ENCODE results near the gene BPHL.
"Not testable (repeated sequence)": the region's sequence is repeated elsewhere in the genome, so short reads cannot be mapped to it uniquely, and the experiment has no call there.

BPHL gene

DNA sequence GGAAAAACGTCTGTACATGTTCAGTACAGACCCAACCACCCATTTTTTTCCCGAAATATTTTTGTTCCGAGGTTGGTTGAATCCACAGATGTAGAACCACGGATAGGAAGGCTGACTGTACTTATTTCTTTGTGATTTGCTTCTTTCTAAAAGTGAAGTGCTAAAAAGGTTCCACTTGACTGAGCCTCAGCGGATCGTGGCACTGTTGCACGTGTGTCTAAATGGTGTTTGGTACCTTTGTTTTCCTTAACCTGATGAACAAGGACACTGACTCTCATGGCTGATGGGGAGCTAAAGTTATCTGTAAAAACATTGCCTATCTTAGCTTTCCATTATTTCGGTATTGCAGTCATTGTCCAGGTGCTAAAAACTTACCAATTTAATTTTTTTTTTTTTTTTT lies 6.2 kb downstream of the BPHL start:
- DNase-seq: no peak

DNA sequence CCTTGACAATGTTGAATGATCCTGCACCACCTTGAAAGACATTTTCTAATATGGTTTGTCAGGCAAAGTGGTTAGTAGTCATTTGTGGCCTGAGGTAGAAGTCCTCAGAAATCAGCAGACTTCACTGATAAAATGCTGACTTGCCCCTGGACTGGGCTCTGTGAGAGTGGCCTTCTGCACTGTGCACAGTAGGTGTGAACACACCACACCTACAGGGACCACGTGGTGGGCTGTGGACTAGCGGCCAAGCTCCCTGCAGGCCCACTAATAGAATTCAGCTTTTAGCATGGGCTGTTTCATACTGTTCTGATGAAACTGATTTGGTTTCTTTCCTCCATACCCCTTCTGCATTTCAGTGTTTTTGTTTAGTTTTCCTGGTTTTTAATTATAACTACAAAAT lies 7.3 kb downstream of the BPHL start:
- no peak for DNase-seq

GRCh38 chr6:3128356-3129108 lies 10.0 kb downstream of the BPHL start:
- no peak for DNase-seq

GRCh38 chr6:3131695-3132094 lies 13.2 kb downstream of the BPHL start:
- no peak for DNase-seq

GRCh38 chr6:3133515-3133914 lies 15.0 kb downstream of the BPHL start:
- DNase-seq: no peak

- DNase-seq: no peak
Observed at GRCh38 chr6:3135668-3136291, 17.3 kb downstream of the BPHL start.

DNA sequence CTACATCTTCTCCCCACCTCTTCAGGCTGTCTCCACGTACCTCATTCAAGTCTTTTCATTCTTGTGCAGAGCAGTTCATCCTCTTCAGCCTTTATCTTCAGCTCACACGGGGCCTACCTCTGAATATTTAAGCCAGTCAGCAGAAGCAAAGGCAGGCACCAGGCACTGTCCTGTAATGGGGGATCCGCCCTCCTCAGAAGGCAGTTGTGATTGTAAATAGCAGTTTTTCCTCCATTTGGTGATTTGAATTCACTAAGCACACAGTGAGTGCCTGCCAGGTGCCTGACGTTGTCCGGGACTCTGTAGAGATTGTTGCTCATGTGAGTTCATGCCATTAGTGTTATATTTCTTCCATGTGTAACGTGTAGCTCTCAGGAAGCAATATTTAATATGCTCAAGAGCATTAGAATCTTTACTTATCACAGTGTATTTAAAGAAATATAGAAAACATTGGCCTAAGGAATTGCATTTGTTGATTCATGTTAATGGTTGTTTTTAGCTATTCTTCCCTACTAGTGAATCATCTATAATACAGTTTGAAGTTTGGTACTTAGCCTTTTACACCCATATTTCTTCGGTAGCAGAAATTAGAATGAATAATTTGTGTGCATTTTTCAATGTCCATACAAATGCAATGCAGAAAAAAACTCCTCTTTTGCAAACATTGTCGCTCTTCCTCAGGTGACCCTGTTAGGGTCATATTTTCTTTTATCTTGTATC lies 17.9 kb downstream of the BPHL start:
- DNase-seq: no peak

DNA sequence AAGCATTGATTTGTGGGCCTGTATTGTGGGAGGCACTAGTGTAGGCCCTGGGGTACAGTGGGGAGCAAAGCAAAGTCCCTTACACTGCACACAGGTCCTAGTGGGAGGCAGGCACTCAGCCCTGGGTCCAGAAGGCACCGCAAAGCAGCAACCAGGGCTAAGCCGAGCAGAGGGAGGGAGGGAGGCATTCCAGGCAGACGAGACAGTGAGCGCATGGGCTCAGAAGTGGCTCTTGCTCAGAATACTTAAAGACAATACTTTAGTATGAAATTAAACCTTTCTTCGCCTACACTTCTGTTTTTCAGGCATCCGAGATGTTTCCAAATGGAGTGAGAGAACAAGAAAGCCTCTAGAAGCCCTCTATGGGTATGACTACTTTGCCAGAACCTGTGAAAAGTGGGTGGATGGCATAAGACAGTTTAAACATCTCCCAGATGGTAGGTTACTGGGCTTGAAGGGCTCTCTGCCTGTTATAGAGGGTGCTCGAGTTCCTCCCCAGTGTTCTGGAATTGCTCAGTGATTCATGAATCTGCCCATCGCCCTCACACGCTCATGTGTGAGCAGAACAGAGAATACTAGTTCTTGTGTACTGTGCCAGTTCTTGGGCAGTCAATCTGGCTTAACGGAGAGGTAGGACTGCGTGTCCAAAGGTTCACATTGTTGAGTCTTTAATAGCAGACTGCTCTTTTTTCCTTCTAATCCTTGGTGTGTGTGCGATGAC lies 18.7 kb downstream of the BPHL start:
- no peak for DNase-seq

DNA sequence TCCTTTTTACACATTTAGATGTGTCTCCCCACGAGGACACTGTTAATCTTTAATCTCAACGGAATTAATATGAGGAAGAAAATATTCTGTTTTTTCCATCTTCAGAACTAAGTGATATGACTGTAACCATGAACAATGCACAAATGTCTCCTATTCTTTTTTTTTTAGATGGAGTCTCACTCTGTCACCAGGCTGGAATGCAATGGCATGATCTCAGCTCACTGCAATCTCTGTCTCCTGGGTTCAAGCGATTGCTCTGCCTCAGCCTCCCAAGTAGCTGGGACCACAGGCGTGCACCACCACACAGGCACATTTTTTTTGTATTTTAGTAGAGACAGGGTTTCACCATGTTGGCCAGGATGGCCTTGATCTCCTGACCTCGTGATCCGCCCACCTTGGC lies 19.4 kb downstream of the BPHL start:
- not testable (repeated sequence) for DNase-seq

- no peak for DNase-seq
Observed at GRCh38 chr6:3138341-3138740, 19.8 kb downstream of the BPHL start.

DNA sequence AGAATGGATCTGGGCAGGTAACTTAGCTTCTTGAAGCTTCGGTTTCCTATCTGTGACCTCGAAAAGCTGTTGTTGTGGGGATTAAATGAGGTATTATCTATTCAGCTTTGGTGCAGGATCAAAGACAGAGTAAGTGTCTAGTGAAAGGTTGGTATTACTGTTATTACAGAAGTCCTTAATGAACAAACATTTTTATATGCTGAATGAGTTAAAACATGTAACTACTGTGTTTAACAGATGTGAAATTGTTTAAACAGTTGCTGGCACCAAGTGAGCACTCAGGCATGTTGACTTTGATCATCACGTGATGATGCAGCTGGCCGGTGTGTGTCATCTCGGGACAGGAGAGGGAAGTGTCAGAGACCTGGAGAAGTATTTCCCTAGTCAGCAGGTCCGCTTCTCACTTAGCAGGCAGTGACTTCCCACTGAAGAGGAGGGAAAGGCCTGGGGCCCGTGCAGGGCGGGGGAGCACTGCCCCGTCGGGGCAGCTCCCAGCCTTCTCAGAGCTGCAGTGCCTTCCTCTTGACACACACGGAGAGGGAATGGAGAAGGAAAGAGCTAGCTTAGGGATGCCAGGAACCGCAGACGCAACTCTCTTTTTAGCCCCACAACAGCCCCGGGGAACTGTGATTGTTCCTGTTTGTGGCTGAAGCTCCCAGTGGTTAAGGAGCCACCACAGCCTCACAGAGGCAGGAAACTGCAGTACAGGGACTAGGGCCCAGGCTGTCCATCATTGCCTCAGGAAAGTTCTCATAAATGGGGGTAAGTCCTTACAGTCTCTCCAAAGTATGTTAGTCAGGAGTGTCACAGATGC lies 20.8 kb downstream of the BPHL start:
- no peak for DNase-seq

DNA sequence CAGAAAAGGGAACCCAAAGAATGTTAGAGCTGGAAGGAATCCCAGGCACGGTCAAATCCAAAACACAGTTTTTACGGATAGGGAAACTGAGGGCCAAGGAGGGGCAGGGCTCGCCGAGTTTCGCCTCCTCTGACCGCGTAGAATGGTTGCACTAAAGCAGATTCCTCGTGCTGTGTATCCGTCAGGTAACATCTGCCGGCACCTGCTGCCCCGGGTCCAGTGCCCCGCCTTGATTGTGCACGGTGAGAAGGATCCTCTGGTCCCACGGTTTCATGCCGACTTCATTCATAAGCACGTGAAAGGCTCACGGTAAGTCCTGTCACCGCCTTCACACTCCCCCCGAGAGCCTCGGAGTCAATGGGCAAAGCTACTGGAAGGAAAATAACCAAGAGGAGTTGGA lies 21.7 kb downstream of the BPHL start:
- DNase-seq: no peak

DNA sequence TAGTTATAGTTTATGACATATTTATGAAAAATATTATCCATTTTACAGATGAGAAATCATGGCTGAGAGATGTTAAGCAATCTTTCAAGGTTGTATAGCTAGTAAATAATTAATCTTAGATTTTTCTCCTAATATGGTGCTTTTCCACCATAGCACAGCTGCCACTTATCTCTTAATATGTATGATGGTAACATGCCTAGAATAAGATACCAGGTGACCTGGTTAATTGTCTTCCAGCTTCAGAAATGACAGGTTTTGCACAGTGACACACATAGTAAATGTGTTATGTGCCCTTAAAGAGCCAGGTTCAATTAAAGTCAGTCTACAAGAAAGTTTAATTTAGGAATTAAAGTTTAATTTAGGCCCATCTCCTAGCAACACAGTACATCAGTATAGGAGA lies 24.0 kb downstream of the BPHL start:
- no peak for DNase-seq

- no peak for DNase-seq
Observed at GRCh38 chr6:3143158-3143557, 24.6 kb downstream of the BPHL start.

DNA sequence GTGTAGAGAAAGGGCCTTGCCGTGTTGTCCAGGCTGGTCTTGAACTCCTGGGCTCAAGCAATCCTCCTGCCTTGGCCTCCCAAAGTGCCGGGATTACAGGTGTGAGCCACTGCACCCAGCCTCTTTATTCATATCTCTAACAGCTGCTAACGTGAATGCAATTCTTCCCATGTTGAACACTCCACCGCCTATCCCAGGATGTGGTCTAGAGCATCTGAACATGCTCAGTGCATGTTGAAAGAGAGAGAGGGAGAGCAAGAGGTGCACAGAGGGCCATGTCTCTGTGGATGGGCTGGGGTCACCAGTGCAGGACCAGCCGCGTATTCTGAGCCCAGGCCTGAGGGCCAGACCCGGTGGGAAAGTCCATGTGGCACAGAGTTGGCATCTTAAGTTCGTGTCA lies 26.1 kb downstream of the BPHL start:
- no peak for DNase-seq

- DNase-seq: no peak
Observed at GRCh38 chr6:3147914-3148757, 29.6 kb downstream of the BPHL start.

GRCh38 chr6:3151691-3152090 lies 33.2 kb downstream of the BPHL start:
- no peak for DNase-seq

GRCh38 chr6:3152689-3153088 lies 34.2 kb downstream of the BPHL start:
- DNase-seq: no peak

DNA sequence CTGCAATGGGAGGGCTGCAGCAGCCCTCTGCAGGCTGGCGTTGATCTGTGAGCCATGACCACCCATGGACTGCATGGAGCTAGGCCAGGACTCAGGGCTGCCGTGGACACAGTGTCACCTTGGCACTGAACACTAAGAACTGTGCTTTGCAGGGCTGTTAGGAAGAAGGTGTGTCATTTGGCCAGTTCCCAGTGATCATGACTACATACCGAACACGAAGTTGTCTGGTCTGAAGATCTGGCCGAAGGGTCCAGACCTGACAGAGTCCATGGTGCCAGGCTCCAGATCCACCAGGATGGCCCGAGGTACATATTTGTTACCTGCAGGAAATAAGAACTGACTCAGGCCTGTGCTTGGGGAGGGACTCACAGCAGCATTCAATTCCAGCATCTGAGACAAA lies 36.9 kb downstream of the BPHL start:
- DNase-seq: not testable (repeated sequence)

DNA sequence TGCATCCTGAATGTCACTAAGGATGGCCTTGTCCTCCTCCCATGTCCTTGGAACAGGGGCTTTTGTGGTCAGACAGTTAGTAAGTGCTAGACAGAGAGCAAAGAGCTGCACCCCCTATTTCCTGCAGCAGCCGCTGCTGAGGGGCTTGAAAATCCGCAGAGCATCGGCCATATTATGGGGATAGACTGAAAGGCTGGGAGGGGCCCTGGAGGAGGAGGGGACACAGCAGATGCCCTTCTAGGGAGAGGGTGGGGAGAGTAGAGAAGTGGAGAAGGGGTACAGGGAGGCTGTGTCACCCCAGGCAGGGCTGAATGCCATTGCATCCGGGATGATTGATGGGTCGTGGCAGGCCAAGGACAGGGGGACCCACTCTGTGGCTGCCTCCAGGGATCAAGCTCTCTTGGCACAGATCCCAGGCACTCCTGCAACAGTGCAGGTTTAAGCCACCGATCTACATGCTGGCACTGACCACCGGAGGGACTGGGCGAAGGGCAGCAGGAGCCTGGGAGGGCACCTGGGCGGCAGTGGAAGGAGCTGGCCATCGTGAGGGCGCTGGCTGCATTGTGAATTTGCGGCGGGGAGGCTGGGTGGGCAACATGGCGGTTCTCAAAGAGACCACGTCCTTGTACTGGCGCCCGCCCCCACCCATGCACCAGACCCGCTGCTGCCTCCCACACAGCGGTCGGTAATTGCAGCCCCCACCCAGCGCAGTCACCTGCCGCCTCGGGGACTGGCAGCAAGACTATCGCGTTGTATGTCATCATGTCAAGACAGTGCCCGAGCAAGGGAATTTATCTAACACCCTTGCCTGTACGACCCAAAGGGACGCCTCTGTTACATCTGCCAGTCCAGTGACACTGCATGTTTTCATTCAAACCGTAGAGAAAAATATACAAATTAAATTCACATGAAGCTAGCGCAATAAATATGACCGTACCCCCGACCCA lies 37.9 kb downstream of the BPHL start:
- not testable (repeated sequence) for DNase-seq
